Spleen (tissue), 7 donors: ENCODE data around the gene BDH1.

ENCODE experiments used
- CTCF ChIP-seq, 11 experiments: fragments of 200-600 bp in 7 of 11; fragments of 450-650 bp in 4 of 11; sonication (generic) in 4 of 11; IDR thresholded peaks in 8 of 11; conservative IDR thresholded peaks in 3 of 11; 1 replicate in 7 of 11; 2 replicates in 4 of 11; pipeline versions ENCODE4 v1.4.0 to v1.8.0; 2016 to 2021; ENCODE audit warnings: antibody characterized with exemption in 11 of 11, inconsistent platforms in 4 of 11, mild to moderate bottlenecking in 1 of 11
- POLR2A ChIP-seq, 3 donors: fragments of 450-650 bp; IDR thresholded peaks; one replicate each; pipeline ENCODE4 v1.5.1; 2017; ENCODE audit warnings: antibody characterized with exemption in 3 of 3, mild to moderate bottlenecking in 1 of 3
- POLR2AphosphoS5 ChIP-seq, 3 donors: sonication (generic); formaldehyde crosslinking; IDR thresholded peaks; one replicate each; pipeline ENCODE4 v1.5.1; 2017; ENCODE audit warnings: antibody characterized with exemption in 3 of 3
- donor health status: DM: no; HTN: no; CAD: no; lungs with moderate emphysema.
- donor health status: DM: no; HTN: no; CAD: no.
- donor health status: DM: no; HTN: no; CAD: no.

GRCh38 chr3:197564097-197564843 lies 8.5 kb upstream of the BDH1 start:
- no peak for TF ChIP-seq CTCF (IDR thresholded peaks at IDR 0.05 in 8 of 11, conservative IDR thresholded peaks at IDR 0.05 in 3 of 11)
- TF ChIP-seq POLR2A (IDR thresholded peaks at IDR 0.05) = no peak
- no peak for TF ChIP-seq POLR2AphosphoS5 (IDR thresholded peaks at IDR 0.05)
